Endothelial cell of umbilical vein (primary cell): ENCODE data around the gene NAP1L1. TPM values are rescaled to one million over a fixed set of nuclear protein-coding genes. Genes with fewer than 3 reads are reported as not detected.

ENCODE experiments used
- BruUV-seq: library from RNA; stranded (reverse); fragments of 400-500 nt; replicated peaks from 2 replicates; lab custom pipeline; 2021; lab: Mats Ljungman, UMichigan
- CTCF ChIA-PET: fragments of 300-600, 350-600 bp; sonication (Branson Sonifier 250); formaldehyde crosslinking; loops from one replicate; lab custom pipeline; 2021; ENCODE audit warnings: antibody characterized with exemption, inconsistent platforms; lab: Charles Lee
- POLR2A ChIA-PET: fragments of 300-600, 350-600 bp; sonication (Branson Sonifier 250); formaldehyde crosslinking; loops from one replicate; lab custom pipeline; 2021; ENCODE audit warnings: antibody characterized with exemption, inconsistent platforms; lab: Charles Lee
- DNase-seq: peaks from one replicate; pipeline ENCODE4 v3.0.0-alpha.2; 2011; ENCODE audit warnings: low read depth, low spot score
- FAIRE-seq: peaks from 2 replicates; lab custom pipeline; 2011; peaks lifted over from hg19 to GRCh38; lab: Jason Lieb, UNC
- H2AFZ ChIP-seq: 2 replicates; pipeline ENCODE4 v1.6.0; 2012; ENCODE audit warnings: low read depth, low read length, control low read depth, inconsistent platforms
- H3K27ac ChIP-seq: 2 replicates; pipeline ENCODE4 v1.5.1; 2011; ENCODE audit warnings: low read depth, mild to moderate bottlenecking, control low read depth, low read length, moderate library complexity; ENCODE audit not compliant: insufficient read depth
- H3K27me3 ChIP-seq, 2 experiments: 2 replicates each; pipeline versions ENCODE4 v1.6.0 to v1.6.1; 2011; ENCODE audit warnings: low read length in 2 of 2, mixed read lengths in 1 of 2; ENCODE audit not compliant: control insufficient read depth in 2 of 2, insufficient read depth in 2 of 2
- H3K36me3 ChIP-seq, 2 experiments: 2 replicates in 1 of 2; 3 replicates in 1 of 2; pipeline ENCODE4 v1.5.1; 2011; ENCODE audit warnings: low read length in 2 of 2, mild to moderate bottlenecking in 1 of 2, moderate library complexity in 1 of 2; ENCODE audit not compliant: control insufficient read depth in 2 of 2, insufficient read depth in 2 of 2; ENCODE audit errors: extremely low read depth in 1 of 2
- H3K4me1 ChIP-seq: 3 replicates; pipeline ENCODE4 v1.5.1; 2011; ENCODE audit warnings: mild to moderate bottlenecking, low read length; ENCODE audit not compliant: control insufficient read depth, insufficient read depth; ENCODE audit errors: extremely low read depth
- H3K4me2 ChIP-seq: 2 replicates; pipeline ENCODE4 v1.6.1; 2011; ENCODE audit warnings: low read length, control low read depth, mixed read lengths; ENCODE audit not compliant: insufficient read depth
- H3K4me3 ChIP-seq, 3 experiments: fragments of 200-600 bp in 1 of 3; sonication (generic), shearing (Covaris generic) in 1 of 3; replicated peaks in 1 of 3; 2 replicates each; pipeline ENCODE4 v1.5.1; 2011 to 2016; ENCODE audit warnings: control low read depth in 3 of 3, low read length in 3 of 3, mild to moderate bottlenecking in 2 of 3, inconsistent platforms in 1 of 3, low read depth in 1 of 3, moderate library complexity in 1 of 3; ENCODE audit not compliant: insufficient read depth in 1 of 3
- H3K79me2 ChIP-seq: 2 replicates; pipeline ENCODE4 v1.6.0; 2012; ENCODE audit warnings: low read length, inconsistent platforms; ENCODE audit not compliant: control insufficient read depth, insufficient read depth
- H3K9ac ChIP-seq: replicated peaks from 2 replicates; pipeline ENCODE3; 2011; ENCODE audit warnings: low read length, control low read depth; ENCODE audit not compliant: insufficient read depth; ENCODE audit errors: extremely low read depth
- H3K9me1 ChIP-seq: replicated peaks from 3 replicates; pipeline ENCODE4 v1.6.0; 2011; ENCODE audit warnings: mild to moderate bottlenecking, low read length; ENCODE audit not compliant: control insufficient read depth, insufficient read depth; ENCODE audit errors: extremely low read depth
- H3K9me3 ChIP-seq: replicated peaks from 2 replicates; pipeline ENCODE4 v1.5.1; 2012; ENCODE audit warnings: low read length, inconsistent platforms; ENCODE audit not compliant: control insufficient read depth, insufficient read depth
- H4K20me1 ChIP-seq: replicated peaks from 2 replicates; pipeline ENCODE3; 2011; ENCODE audit warnings: mild to moderate bottlenecking, low read length; ENCODE audit not compliant: control insufficient read depth, insufficient read depth; ENCODE audit errors: extremely low read depth
- CTCF ChIP-seq, 2 donors: IDR thresholded peaks; 1 replicate in 1 of 2; 2 replicates in 1 of 2; pipeline ENCODE4 v1.5.1; 2011; ENCODE audit warnings: low read length in 2 of 2, mild to moderate bottlenecking in 2 of 2, moderate library complexity in 2 of 2, control low read depth in 1 of 2, inconsistent platforms in 1 of 2, low read depth in 1 of 2; ENCODE audit not compliant: insufficient read depth in 1 of 2; ENCODE audit errors: extremely low read depth in 1 of 2
- EZH2 ChIP-seq: IDR thresholded peaks from 2 replicates; pipeline ENCODE4 v1.6.1; 2012; ENCODE audit warnings: borderline replicate concordance, low read depth, mild to moderate bottlenecking, moderate library complexity, low read length, inconsistent platforms; ENCODE audit not compliant: severe bottlenecking
- FOS ChIP-seq: IDR thresholded peaks from 2 replicates; pipeline ENCODE4 v1.6.1; 2011; ENCODE audit warnings: mild to moderate bottlenecking, low read length, moderate library complexity, borderline replicate concordance; ENCODE audit not compliant: insufficient read depth
- GATA2 ChIP-seq: IDR thresholded peaks from 2 replicates; pipeline ENCODE4 v1.7.0; 2011; ENCODE audit warnings: low read depth, mild to moderate bottlenecking, moderate library complexity, mixed read lengths, low read length; ENCODE audit not compliant: insufficient read length, insufficient read depth
- JUN ChIP-seq: IDR thresholded peaks from 2 replicates; pipeline ENCODE4 v1.6.1; 2011; ENCODE audit warnings: borderline replicate concordance, low read depth; ENCODE audit not compliant: insufficient read length, insufficient read depth
- MAX ChIP-seq: IDR thresholded peaks from 2 replicates; pipeline ENCODE4 v1.6.1; 2011; ENCODE audit not compliant: insufficient read depth, insufficient read length
- MYC ChIP-seq: IDR thresholded peaks from one replicate; pipeline ENCODE4 v1.6.1; 2011; ENCODE audit warnings: mild to moderate bottlenecking, low read depth, low read length
- POLR2A ChIP-seq: IDR thresholded peaks from 2 replicates; pipeline ENCODE4 v1.6.1; 2012; ENCODE audit warnings: low read depth, mild to moderate bottlenecking, control low read depth, low read length
- POLR2AphosphoS5 ChIP-seq: IDR thresholded peaks from 2 replicates; pipeline ENCODE4 v1.6.1; 2012; ENCODE audit warnings: low read depth, mild to moderate bottlenecking, control low read depth, low read length, moderate library complexity; ENCODE audit not compliant: insufficient read depth
- dilution Hi-C: fragments of 300-500 bp; cut with MboI; formaldehyde crosslinking; loops from one replicate; pipeline ENCODE4 v1.15.0; 2019; ENCODE audit warnings: low sequenced_read_pairs; ENCODE audit not compliant: extremely low pct_ligation_motif_present
- intact Hi-C: fragments of 100-400 bp; cut with micrococcal nuclease; formaldehyde crosslinking; loops from one replicate; pipeline ENCODE4 v1.10.0; 2022
- polyA plus RNA-seq, 4 experiments: library from polyadenylated mRNA; depleted of rRNA in 3 of 4; stranded (reverse) in 3 of 4; unstranded in 1 of 4; fragments of >200 nt; gene quantifications; 2 replicates each; pipeline versions ENCODE4 v1.2.1 to v1.2.3, GENCODE V29; 2011 to 2012; ENCODE audit warnings: missing spikeins in 1 of 4
- total RNA-seq: library from RNA; stranded (reverse); gene quantifications from 2 replicates; pipeline ENCODE4 v1.2.3, GENCODE V29; 2021

NAP1L1 gene
- total and polyA plus RNA-seq, 2 donors (not counting 3 experiments of a cell fraction or from before 2014, with no cell fraction given): 127 to 649 TPM

GRCh38 chr12:76073561-76073960 is 10.9 kb downstream of the NAP1L1 start:
- Histone ChIP-seq H3K27me3 (no peaks in the 10 kb centered on the region), H3K9ac (no peak overlapping the region), H3K4me3 (no peak overlapping the region), H4K20me1 (peaks cover 7% of the 10 kb centered on the region), H3K4me2 (no peak overlapping the region), H3K4me1 (peaks cover 3% of the 10 kb centered on the region), H3K27ac (no peak overlapping the region), H2AFZ (no peak overlapping the region), H3K36me3 (peaks cover 2 to 5% of the 10 kb centered on the region in 2 experiments), H3K9me1 (no peaks in the 10 kb centered on the region), H3K79me2 (peaks cover 100% of the 10 kb centered on the region), H3K9me3 (no peaks in the 10 kb centered on the region)
- dilution Hi-C loops (no loop called here), intact Hi-C loops (no loop called here)
- FAIRE-seq (no peak), DNase-seq (no peak)
- POLR2A ChIA-PET: no interaction called here
- TF ChIP-seq POLR2AphosphoS5 (no peak), EZH2 (no peak), MYC (no peak), GATA2 (no peak), POLR2A (no peak), FOS (no peak), JUN (no peak), CTCF (IDR thresholded peaks at IDR 0.05; ENCODE audit: extremely low read depth in 1 of 2, insufficient read depth in 1 of 2, low read depth in 1 of 2, low read length in 2 of 2) (no peak), MAX (no peak)
- no TSS peak for BruUV-seq
- CTCF ChIA-PET: interaction anchor here (1.4 kb wide), 1 partner anchor 9 kb away, joined by 5 read pairs; no protein-coding TSS in a partner anchor
